Parathyroid adenoma (tissue), 2 donors: ENCODE measurements around the gene PTPRH.

Experiments used
- H2AFZ ChIP-seq: fragments of 300-600 bp; sonication (generic); one replicate; pipeline ENCODE4 v1.7.0; 2017; ENCODE audit warnings: antibody characterized with exemption, mild to moderate bottlenecking
- H3K27ac ChIP-seq: fragments of 300-600 bp; sonication (generic); one replicate; pipeline ENCODE4 v1.7.0; 2017
- H3K27me3 ChIP-seq: fragments of 300-600 bp; sonication (generic); one replicate; pipeline ENCODE4 v1.7.0; 2017; ENCODE audit warnings: low read length; ENCODE audit not compliant: control insufficient read depth, insufficient read depth
- H3K36me3 ChIP-seq: fragments of 300-600 bp; sonication (generic); one replicate; pipeline ENCODE4 v1.7.0; 2017; ENCODE audit warnings: low read length; ENCODE audit not compliant: control insufficient read depth, insufficient read depth
- H3K4me1 ChIP-seq: fragments of 300-600 bp; sonication (generic); one replicate; pipeline ENCODE4 v1.7.0; 2017; ENCODE audit warnings: control low read depth
- H3K4me2 ChIP-seq: fragments of 300-600 bp; sonication (generic); one replicate; pipeline ENCODE4 v1.7.0; 2017; ENCODE audit warnings: low read length
- H3K4me3 ChIP-seq: fragments of 300-600 bp; sonication (generic); one replicate; pipeline ENCODE4 v1.7.0; 2017; ENCODE audit warnings: low read depth, low read length
- H3K79me2 ChIP-seq: fragments of 300-600 bp; sonication (generic); one replicate; pipeline ENCODE4 v1.7.0; 2017; ENCODE audit warnings: control low read depth
- H3K9ac ChIP-seq: fragments of 300-600 bp; sonication (generic); one replicate; pipeline ENCODE4 v1.7.0; 2017; ENCODE audit warnings: mild to moderate bottlenecking
- H3K9me3 ChIP-seq: fragments of 300-600 bp; sonication (generic); one replicate; pipeline ENCODE4 v1.7.0; 2017; ENCODE audit warnings: low read length; ENCODE audit not compliant: control insufficient read depth
- CTCF ChIP-seq: fragments of 300-600 bp; sonication (generic); IDR thresholded peaks from one replicate; pipeline ENCODE4 v1.7.0; 2017; ENCODE audit warnings: antibody characterized with exemption, mild to moderate bottlenecking
- donor health status: primary hyperparathyroidism.

The PTPRH gene

GRCh38 chr19:55189403-55189835, 19.9 kb downstream of the PTPRH start:
- Histone ChIP-seq H3K27ac (peak overlapping the region; percentile 10), H3K9ac (no peak overlapping the region), H3K9me3 (no peaks in the 10 kb centered on the region), H3K36me3 (no peaks in the 10 kb centered on the region), H3K4me2 (no peak overlapping the region), H2AFZ (peak overlapping the region; percentile 25), H3K4me3 (no peak overlapping the region), H3K27me3 (no peaks in the 10 kb centered on the region), H3K4me1 (no peaks in the 10 kb centered on the region), H3K79me2 (no peaks in the 10 kb centered on the region)
- no peak for TF ChIP-seq CTCF

GRCh38 chr19:55188625-55189024, 20.7 kb downstream of the PTPRH start:
- no peaks in the 10 kb centered on the region for H3K79me2 ChIP-seq
- TF ChIP-seq CTCF = no peak
- H3K27ac ChIP-seq = peak overlapping the region; percentile 10
- H3K27me3 ChIP-seq = no peaks in the 10 kb centered on the region
- no peaks in the 10 kb centered on the region for H3K9me3 ChIP-seq
- no peaks in the 10 kb centered on the region for H3K4me1 ChIP-seq
- peak overlapping the region; percentile 53 for H2AFZ ChIP-seq
- no peaks in the 10 kb centered on the region for H3K36me3 ChIP-seq
- H3K9ac ChIP-seq = no peak overlapping the region
- H3K4me2 ChIP-seq = no peak overlapping the region
- no peak overlapping the region for H3K4me3 ChIP-seq

GRCh38 chr19:55186080-55186479, 23.2 kb downstream of the PTPRH start:
- Histone ChIP-seq H3K4me2 (no peak overlapping the region), H3K79me2 (no peaks in the 10 kb centered on the region), H2AFZ (no peak overlapping the region), H3K9ac (no peak overlapping the region), H3K27me3 (no peaks in the 10 kb centered on the region), H3K9me3 (no peaks in the 10 kb centered on the region), H3K4me1 (no peaks in the 10 kb centered on the region), H3K4me3 (no peak overlapping the region), H3K27ac (no peak overlapping the region), H3K36me3 (no peaks in the 10 kb centered on the region)
- no peak for TF ChIP-seq CTCF

GRCh38 chr19:55181740-55182139, 27.6 kb downstream of the PTPRH start:
- no peak for TF ChIP-seq CTCF
- H3K79me2 ChIP-seq = no peaks in the 10 kb centered on the region
- no peaks in the 10 kb centered on the region for H3K36me3 ChIP-seq
- H3K4me1 ChIP-seq = no peaks in the 10 kb centered on the region
- no peak overlapping the region for H2AFZ ChIP-seq
- H3K9ac ChIP-seq = no peak overlapping the region
- no peak overlapping the region for H3K4me3 ChIP-seq
- H3K27ac ChIP-seq = no peak overlapping the region
- H3K27me3 ChIP-seq = no peaks in the 10 kb centered on the region
- no peaks in the 10 kb centered on the region for H3K9me3 ChIP-seq
- no peak overlapping the region for H3K4me2 ChIP-seq
